Embryonic facial prominence (tissue), 1 donor: ENCODE measurements around the gene SLC25A47.

Experiments used
- DNase-seq: peaks from one replicate; pipeline ENCODE4 v3.0.0-alpha.2; 2016; ENCODE audit errors: extremely low spot score

Gene SLC25A47

DNA sequence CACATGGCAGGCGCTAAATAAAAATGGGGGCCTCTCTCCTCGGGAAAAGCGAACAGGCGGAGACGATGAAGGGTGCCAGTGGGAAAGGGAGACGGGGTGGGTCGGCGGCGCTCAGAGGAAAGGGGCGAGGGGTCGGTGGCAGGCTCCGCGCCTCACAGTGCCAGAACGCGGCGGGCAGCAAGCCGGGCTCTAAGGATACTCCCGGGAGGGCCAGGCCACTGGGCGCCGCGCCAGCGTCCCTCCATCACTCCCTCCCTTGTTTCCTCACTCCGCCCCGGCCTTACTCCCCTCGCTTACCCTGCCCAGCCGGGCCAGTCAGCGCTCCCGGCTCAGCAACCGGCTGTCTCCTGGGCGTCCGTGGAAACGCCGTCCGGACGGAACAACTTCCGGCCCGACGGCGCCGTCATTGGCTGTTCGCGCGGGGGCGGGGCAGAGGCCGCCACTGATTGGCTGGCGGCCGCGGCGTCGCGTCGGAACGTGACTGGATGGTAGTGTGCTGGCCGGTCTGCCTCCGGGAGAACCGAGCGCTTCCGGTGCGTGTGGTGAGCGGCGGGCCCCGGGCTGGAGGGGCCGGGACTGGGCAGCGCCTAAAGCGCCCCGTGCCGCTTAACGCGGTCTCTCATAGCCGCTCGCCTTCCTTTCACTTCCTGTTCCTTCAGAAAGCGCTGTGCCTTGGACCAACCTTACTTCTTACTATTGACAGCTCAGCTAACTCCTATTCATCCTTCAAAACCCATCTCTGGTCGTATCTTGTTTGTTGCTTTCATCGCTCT, 53.0 kb downstream of the SLC25A47 start, which contains the start of gene WDR25:
Gene WDR25 (plus strand): TSS at position 523 of the 773 bp plus-strand sequence.
- peak; percentile 96 for DNase-seq

DNA sequence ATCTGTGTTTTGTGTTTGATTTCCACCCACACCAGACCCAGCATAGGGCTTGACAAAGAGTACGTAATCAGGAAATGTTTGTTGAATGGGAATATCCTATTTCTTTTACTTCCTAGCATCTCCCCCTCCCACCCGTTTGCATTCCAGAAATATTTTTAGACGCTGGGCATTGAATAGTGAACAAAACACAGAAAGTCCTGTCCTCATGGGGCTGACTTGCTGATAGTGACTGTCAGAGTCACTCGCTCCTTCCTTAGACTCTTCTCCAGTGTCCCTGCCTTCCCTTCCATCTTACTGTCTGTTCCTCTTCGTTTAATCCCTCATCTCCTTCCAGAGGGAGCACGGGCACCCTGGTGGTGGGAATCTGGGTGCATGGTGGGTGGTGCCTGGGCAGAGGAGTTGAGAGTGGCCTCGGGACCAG, 53.6 kb downstream of the SLC25A47 start:
- DNase-seq, result no peak
